Brain microvascular endothelial cell (primary cell): ENCODE results near the gene ITGAD.
"Not testable (repeated sequence)": the region's sequence is repeated elsewhere in the genome, so short reads cannot be mapped to it uniquely, and the experiment has no call there.

Source experiments
- DNase-seq: peaks from one replicate; pipeline ENCODE4 v3.0.0-alpha.2; 2020
- H3K27ac ChIP-seq: fragments of 250-450 bp; sonication (Bioruptor Pico); 2 replicates; pipeline ENCODE4 v1.5.1; 2020; ENCODE audit warnings: mild to moderate bottlenecking, moderate library complexity
- H3K27me3 ChIP-seq: fragments of 250-450 bp; sonication (Bioruptor Pico); replicated peaks from 2 replicates; pipeline ENCODE4 v1.5.1; 2020; ENCODE audit warnings: mild to moderate bottlenecking
- H3K36me3 ChIP-seq: fragments of 250-450 bp; sonication (Bioruptor Pico); replicated peaks from 2 replicates; pipeline ENCODE4 v1.5.1; 2020; ENCODE audit warnings: mild to moderate bottlenecking
- H3K4me3 ChIP-seq: 2 replicates; pipeline ENCODE4 v1.5.1; 2011; ENCODE audit warnings: low read depth, mild to moderate bottlenecking, control low read depth, low read length, moderate library complexity
- CTCF ChIP-seq: IDR thresholded peaks from 2 replicates; pipeline ENCODE4 v1.5.1; 2011; ENCODE audit warnings: low read depth, mild to moderate bottlenecking, moderate library complexity, low read length, control low read depth, inconsistent platforms; ENCODE audit errors: missing control alignments
- in situ Hi-C: cut with HindIII; loops from 2 replicates; pipeline ENCODE4 v1.10.0; 2017; ENCODE audit warnings: low sequenced_read_pairs, low pct_ligation_motif_present

The ITGAD gene

GRCh38 chr16:31435341-31436220 is 42.4 kb downstream of the ITGAD start:
- H3K27ac ChIP-seq = no peak overlapping the region
- no peak for TF ChIP-seq CTCF
- in situ Hi-C loops = no loop called here
- no peaks in the 10 kb centered on the region for H3K27me3 ChIP-seq
- H3K4me3 ChIP-seq = no peak overlapping the region
- DNase-seq = no peak
- H3K36me3 ChIP-seq = no peaks in the 10 kb centered on the region

- no peak for DNase-seq
- Histone ChIP-seq H3K4me3 (no peak overlapping the region), H3K27me3 (no peaks in the 10 kb centered on the region), H3K36me3 (no peaks in the 10 kb centered on the region), H3K27ac (no peak overlapping the region)
- no peak for TF ChIP-seq CTCF
- in situ Hi-C loops = no loop called here
These were observed 43.3 kb downstream of the ITGAD start for GRCh38 chr16:31436221-31437045.

- no peak overlapping the region for H3K27ac ChIP-seq
- no peak overlapping the region for H3K4me3 ChIP-seq
- DNase-seq = no peak
- in situ Hi-C loops = no loop called here
- no peak for TF ChIP-seq CTCF
- no peaks in the 10 kb centered on the region for H3K27me3 ChIP-seq
- H3K36me3 ChIP-seq = no peaks in the 10 kb centered on the region
These were observed 45.3 kb downstream of the ITGAD start for GRCh38 chr16:31438414-31438813.

- H3K4me3 ChIP-seq, H3K27me3 ChIP-seq, H3K36me3 ChIP-seq, DNase-seq, in situ Hi-C loops, H3K27ac ChIP-seq: not testable (repeated sequence)
These were observed 45.9 kb downstream of the ITGAD start for GRCh38 chr16:31439023-31439422.

GRCh38 chr16:31439519-31439918 is 46.4 kb downstream of the ITGAD start:
- Histone ChIP-seq H3K27ac (no peak overlapping the region), H3K36me3 (no peaks in the 10 kb centered on the region), H3K4me3 (no peak overlapping the region), H3K27me3 (no peaks in the 10 kb centered on the region)
- TF ChIP-seq CTCF = no peak
- in situ Hi-C loops = no loop called here
- no peak for DNase-seq

- in situ Hi-C loops = no loop called here
These were observed 47.5 kb downstream of the ITGAD start for GRCh38 chr16:31440516-31441184.

More at GRCh38 chr16:31440516-31441184, 47.5 kb downstream of the ITGAD start:
- no peaks in the 10 kb centered on the region for H3K27me3 ChIP-seq
- no peak overlapping the region for H3K4me3 ChIP-seq
- H3K36me3 ChIP-seq = no peaks in the 10 kb centered on the region
- no peak for TF ChIP-seq CTCF
- H3K27ac ChIP-seq = no peak overlapping the region
- no peak for DNase-seq
